Vagina (tissue), 2 donors: ENCODE measurements around the gene LRRC7.

ENCODE experiments used
- POLR2A ChIP-seq, 2 donors: fragments of 450-650 bp; IDR thresholded peaks; one replicate each; pipeline ENCODE4 v1.6.1; 2017; ENCODE audit warnings: antibody characterized with exemption in 2 of 2, mild to moderate bottlenecking in 2 of 2, moderate library complexity in 2 of 2
- POLR2AphosphoS5 ChIP-seq, 2 donors: sonication (generic); formaldehyde crosslinking; IDR thresholded peaks; one replicate each; pipeline ENCODE4 v1.9.0; 2017; ENCODE audit warnings: antibody characterized with exemption in 2 of 2, mild to moderate bottlenecking in 2 of 2, low read depth in 1 of 2; ENCODE audit not compliant: insufficient read depth in 1 of 2
- TF ChIP-seq, protein P1 (sequence below), 3 experiments: fragments of 450-650 bp in 2 of 3; fragments of 200-600 bp in 1 of 3; sonication (generic) in 1 of 3; IDR thresholded peaks; one replicate each; pipeline ENCODE4 v1.5.1; 2017 to 2019; ENCODE audit warnings: antibody characterized with exemption in 3 of 3, mild to moderate bottlenecking in 2 of 3, moderate library complexity in 2 of 3

DNA sequence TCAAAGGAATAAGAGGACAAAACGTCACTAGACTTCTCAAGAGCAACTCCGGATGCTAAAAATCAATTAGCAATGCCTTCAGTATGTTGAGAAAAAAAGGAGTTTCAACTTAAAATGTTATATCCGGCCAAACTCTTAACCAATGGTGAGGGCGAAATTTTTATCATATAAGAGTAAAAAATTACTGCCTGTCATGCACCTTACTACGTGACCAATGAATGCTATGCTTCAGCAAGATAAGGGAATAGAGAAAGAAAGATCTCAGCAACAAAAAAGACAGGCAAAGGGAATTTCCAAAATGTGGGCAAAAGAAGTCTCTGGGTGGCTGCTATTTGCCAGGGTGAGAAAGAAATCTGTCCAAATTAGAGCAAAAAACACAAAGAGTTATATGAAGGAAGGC lies 47.4 kb upstream of the LRRC7 start:
- TF ChIP-seq, protein P1, sequence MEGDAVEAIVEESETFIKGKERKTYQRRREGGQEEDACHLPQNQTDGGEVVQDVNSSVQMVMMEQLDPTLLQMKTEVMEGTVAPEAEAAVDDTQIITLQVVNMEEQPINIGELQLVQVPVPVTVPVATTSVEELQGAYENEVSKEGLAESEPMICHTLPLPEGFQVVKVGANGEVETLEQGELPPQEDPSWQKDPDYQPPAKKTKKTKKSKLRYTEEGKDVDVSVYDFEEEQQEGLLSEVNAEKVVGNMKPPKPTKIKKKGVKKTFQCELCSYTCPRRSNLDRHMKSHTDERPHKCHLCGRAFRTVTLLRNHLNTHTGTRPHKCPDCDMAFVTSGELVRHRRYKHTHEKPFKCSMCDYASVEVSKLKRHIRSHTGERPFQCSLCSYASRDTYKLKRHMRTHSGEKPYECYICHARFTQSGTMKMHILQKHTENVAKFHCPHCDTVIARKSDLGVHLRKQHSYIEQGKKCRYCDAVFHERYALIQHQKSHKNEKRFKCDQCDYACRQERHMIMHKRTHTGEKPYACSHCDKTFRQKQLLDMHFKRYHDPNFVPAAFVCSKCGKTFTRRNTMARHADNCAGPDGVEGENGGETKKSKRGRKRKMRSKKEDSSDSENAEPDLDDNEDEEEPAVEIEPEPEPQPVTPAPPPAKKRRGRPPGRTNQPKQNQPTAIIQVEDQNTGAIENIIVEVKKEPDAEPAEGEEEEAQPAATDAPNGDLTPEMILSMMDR (IDR thresholded peaks at IDR 0.05), result no peak
- TF ChIP-seq POLR2A (IDR thresholded peaks at IDR 0.05) (no peak), POLR2AphosphoS5 (IDR thresholded peaks at IDR 0.05; ENCODE audit: insufficient read depth in 1 of 2, low read depth in 1 of 2) (no peak)
